T-helper 2 cell treated with Interferon-gamma antibody and Interleukin-4, amounts not matched to agents 5 μg/mL and 100 μg/mL, for 36 hours (primary cell): ENCODE measurements around the gene RABGAP1L.
"Not testable (repeated sequence)": the region's sequence is repeated elsewhere in the genome, so short reads cannot be mapped to it uniquely, and the experiment has no call there.

ENCODE experiments used
- DNase-seq: peaks from one replicate; pipeline ENCODE4 v3.0.0; 2021; ENCODE audit warnings: low spot score
- H3K27ac Mint-ChIP-seq: one replicate; pipeline ENCODE4 v1.8.0; 2021; ENCODE audit warnings: mild to moderate bottlenecking, mixed read lengths
- H3K27me3 Mint-ChIP-seq: one replicate; pipeline ENCODE4 v1.8.0; 2021; ENCODE audit warnings: low read depth, mixed read lengths
- H3K36me3 Mint-ChIP-seq: one replicate; pipeline ENCODE4 v1.8.0; 2021; ENCODE audit warnings: low read depth, mixed read lengths
- H3K4me1 Mint-ChIP-seq: one replicate; pipeline ENCODE4 v1.8.0; 2021; ENCODE audit warnings: low read depth, mixed read lengths
- H3K4me3 Mint-ChIP-seq: one replicate; pipeline ENCODE4 v1.8.0; 2022; ENCODE audit warnings: mild to moderate bottlenecking, moderate library complexity, mixed read lengths
- H3K9me3 Mint-ChIP-seq: one replicate; pipeline ENCODE4 v1.8.0; 2021; ENCODE audit warnings: mixed read lengths

The RABGAP1L gene

DNA sequence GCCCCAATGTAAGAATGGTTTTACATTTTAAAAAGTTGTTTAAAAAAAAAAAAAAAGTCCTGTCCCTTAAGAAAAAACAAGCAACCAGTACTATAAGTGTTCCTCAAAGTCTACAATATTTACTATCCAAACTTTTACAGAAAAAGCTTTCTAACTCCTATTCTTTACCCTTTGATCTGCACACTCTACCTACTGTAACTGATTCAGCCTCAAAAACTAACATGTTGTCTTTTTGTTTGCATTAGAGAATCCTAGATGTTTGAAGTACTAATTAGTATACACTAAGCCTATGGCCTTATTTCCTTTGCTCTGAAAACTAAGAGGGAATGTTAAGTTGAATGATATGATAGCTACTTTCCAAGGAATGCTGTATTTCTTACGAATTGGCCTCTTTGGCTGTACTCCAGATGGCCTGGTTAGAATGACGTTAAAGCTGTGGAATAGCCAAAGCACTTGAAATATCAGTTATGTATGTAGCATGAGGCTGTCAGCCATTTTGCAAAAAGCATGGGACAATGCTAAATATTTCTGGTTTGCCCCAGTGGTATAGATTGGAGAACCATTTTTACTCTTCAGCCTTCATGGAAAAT is 523.2 kb downstream of the RABGAP1L start:
- H3K9me3 Mint-ChIP-seq: no peaks in the 10 kb centered on the region
- DNase-seq: no peak
- no peak overlapping the region for H3K27ac Mint-ChIP-seq
- H3K4me3 Mint-ChIP-seq: no peak overlapping the region
- no peaks in the 10 kb centered on the region for H3K36me3 Mint-ChIP-seq
- no peaks in the 10 kb centered on the region for H3K27me3 Mint-ChIP-seq
- H3K4me1 Mint-ChIP-seq: no peaks in the 10 kb centered on the region

- no peaks in the 10 kb centered on the region for H3K27me3 Mint-ChIP-seq
Measured at GRCh38 chr1:174686213-174686612, 526.9 kb downstream of the RABGAP1L start.

DNA sequence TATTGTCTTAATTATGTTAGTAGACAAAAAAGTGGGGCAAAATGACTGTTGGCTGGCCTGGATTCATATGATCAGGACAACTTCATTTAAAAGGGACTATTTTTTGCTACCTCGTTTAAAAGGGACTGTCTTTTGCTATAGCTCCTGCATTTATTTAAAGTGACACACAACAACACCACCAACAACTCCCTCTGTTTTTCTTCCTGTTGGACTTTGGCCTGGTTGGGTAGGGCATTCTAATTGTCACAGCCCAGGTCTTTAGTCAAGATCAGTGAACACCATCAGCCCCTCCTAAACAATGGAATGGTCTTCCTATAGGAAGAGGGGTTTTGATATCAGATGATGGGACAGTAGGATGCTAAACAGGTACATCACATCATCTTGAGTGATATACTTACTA is 530.2 kb downstream of the RABGAP1L start:
- Mint-ChIP-seq H3K27me3 (no peaks in the 10 kb centered on the region), H3K36me3 (no peaks in the 10 kb centered on the region), H3K9me3 (no peaks in the 10 kb centered on the region), H3K27ac (no peak overlapping the region), H3K4me3 (no peak overlapping the region), H3K4me1 (no peaks in the 10 kb centered on the region)
- DNase-seq: no peak

More at GRCh38 chr1:174686213-174686612, 526.9 kb downstream of the RABGAP1L start:
- Mint-ChIP-seq H3K4me3 (no peak overlapping the region), H3K36me3 (no peaks in the 10 kb centered on the region), H3K9me3 (no peaks in the 10 kb centered on the region), H3K4me1 (no peaks in the 10 kb centered on the region), H3K27ac (no peak overlapping the region)
- no peak for DNase-seq

DNA sequence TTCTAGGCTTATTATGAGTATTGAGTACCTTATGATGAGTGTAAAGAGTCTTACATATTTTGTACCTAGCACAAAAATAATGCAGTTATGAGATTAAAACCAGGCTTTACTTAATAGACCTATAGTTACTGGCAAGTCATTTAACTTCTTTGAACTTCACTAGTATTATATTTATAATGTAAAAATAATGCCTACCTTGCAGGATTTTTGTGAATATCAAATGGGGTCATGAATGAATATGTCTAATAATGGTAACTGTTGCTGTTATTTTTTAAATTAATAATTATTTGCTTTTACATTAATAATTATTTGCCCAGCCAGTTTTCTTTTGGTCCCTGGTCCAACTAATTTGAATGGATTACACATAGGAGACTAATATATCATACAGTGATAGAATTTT is 530.9 kb downstream of the RABGAP1L start:
- Mint-ChIP-seq H3K9me3 (no peaks in the 10 kb centered on the region), H3K4me1 (no peaks in the 10 kb centered on the region), H3K4me3 (no peak overlapping the region), H3K36me3 (no peaks in the 10 kb centered on the region), H3K27me3 (no peaks in the 10 kb centered on the region), H3K27ac (no peak overlapping the region)
- no peak for DNase-seq

GRCh38 chr1:174692313-174692712 is 533.0 kb downstream of the RABGAP1L start:
- Mint-ChIP-seq H3K27ac (no peak overlapping the region), H3K9me3 (no peaks in the 10 kb centered on the region), H3K4me3 (no peak overlapping the region), H3K27me3 (no peaks in the 10 kb centered on the region), H3K4me1 (no peaks in the 10 kb centered on the region), H3K36me3 (no peaks in the 10 kb centered on the region)
- DNase-seq: no peak

GRCh38 chr1:174693085-174693484 is 533.8 kb downstream of the RABGAP1L start:
- Mint-ChIP-seq H3K27me3 (no peaks in the 10 kb centered on the region), H3K27ac (no peak overlapping the region), H3K4me3 (no peak overlapping the region), H3K4me1 (no peaks in the 10 kb centered on the region), H3K36me3 (no peaks in the 10 kb centered on the region), H3K9me3 (no peaks in the 10 kb centered on the region)
- no peak for DNase-seq

- H3K9me3 Mint-ChIP-seq, H3K27me3 Mint-ChIP-seq, DNase-seq, H3K4me3 Mint-ChIP-seq, H3K27ac Mint-ChIP-seq, H3K36me3 Mint-ChIP-seq, H3K4me1 Mint-ChIP-seq: not testable (repeated sequence)
Measured at GRCh38 chr1:174693539-174693938, 534.2 kb downstream of the RABGAP1L start.

DNA sequence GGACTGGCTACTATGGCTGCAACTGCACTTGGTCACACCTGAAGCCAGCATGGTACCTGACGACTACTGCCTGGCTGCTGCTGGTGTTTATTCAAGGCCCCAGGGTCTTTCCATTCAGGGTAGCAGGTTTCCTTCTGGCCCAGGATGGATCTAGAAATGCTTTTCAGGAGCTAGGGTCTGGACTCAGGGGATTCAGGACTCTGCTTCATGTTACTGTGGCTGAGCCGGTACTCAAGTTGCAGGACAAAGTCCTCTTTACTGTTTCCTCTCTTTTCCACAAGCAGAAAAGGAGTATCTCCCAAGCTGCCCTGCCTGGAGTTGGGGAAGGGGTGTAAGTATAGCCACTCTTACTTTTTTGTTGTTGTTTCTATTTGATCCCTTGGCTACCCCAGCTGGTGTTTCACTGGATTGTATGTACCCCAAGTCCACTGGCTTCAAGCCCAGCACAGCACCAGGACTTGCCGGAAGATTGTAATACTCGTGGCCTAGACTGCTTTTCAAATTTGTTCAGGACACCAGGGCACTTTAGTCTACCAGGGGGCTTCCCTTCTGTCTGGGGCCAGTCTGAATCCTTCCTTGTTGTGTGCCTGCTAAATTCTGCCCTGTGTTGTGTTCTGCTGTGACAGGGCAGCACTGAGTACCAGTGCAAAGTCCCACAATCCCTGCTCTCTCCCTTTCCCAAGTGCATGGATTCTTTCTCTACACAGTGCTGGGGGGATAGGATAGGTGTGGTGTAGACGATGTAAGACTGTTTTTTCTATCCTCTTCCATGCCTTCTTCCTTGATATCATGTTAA is 536.9 kb downstream of the RABGAP1L start:
- H3K36me3 Mint-ChIP-seq: no peaks in the 10 kb centered on the region
- DNase-seq: no peak
- no peaks in the 10 kb centered on the region for H3K27me3 Mint-ChIP-seq
- H3K9me3 Mint-ChIP-seq: no peaks in the 10 kb centered on the region
- H3K27ac Mint-ChIP-seq: no peak overlapping the region
- no peak overlapping the region for H3K4me3 Mint-ChIP-seq
- no peaks in the 10 kb centered on the region for H3K4me1 Mint-ChIP-seq

GRCh38 chr1:174700314-174700713 is 541.0 kb downstream of the RABGAP1L start:
- no peak for DNase-seq
- H3K27ac Mint-ChIP-seq: no peak overlapping the region
- no peaks in the 10 kb centered on the region for H3K4me1 Mint-ChIP-seq
- H3K36me3 Mint-ChIP-seq: no peaks in the 10 kb centered on the region
- no peaks in the 10 kb centered on the region for H3K9me3 Mint-ChIP-seq
- no peak overlapping the region for H3K4me3 Mint-ChIP-seq
- H3K27me3 Mint-ChIP-seq: no peaks in the 10 kb centered on the region

GRCh38 chr1:174700775-174701174 is 541.5 kb downstream of the RABGAP1L start:
- H3K4me1 Mint-ChIP-seq: no peaks in the 10 kb centered on the region
- no peaks in the 10 kb centered on the region for H3K9me3 Mint-ChIP-seq
- DNase-seq: no peak
- no peak overlapping the region for H3K27ac Mint-ChIP-seq
- no peaks in the 10 kb centered on the region for H3K27me3 Mint-ChIP-seq
- no peaks in the 10 kb centered on the region for H3K36me3 Mint-ChIP-seq
- H3K4me3 Mint-ChIP-seq: no peak overlapping the region

- no peak for DNase-seq
- Mint-ChIP-seq H3K27ac (no peak overlapping the region), H3K4me1 (no peaks in the 10 kb centered on the region), H3K36me3 (no peaks in the 10 kb centered on the region), H3K9me3 (no peaks in the 10 kb centered on the region), H3K4me3 (no peak overlapping the region), H3K27me3 (no peaks in the 10 kb centered on the region)
Measured at GRCh38 chr1:174701565-174701964, 542.2 kb downstream of the RABGAP1L start.

- no peaks in the 10 kb centered on the region for H3K9me3 Mint-ChIP-seq
- H3K36me3 Mint-ChIP-seq: no peaks in the 10 kb centered on the region
- no peak overlapping the region for H3K27ac Mint-ChIP-seq
- no peaks in the 10 kb centered on the region for H3K27me3 Mint-ChIP-seq
- no peaks in the 10 kb centered on the region for H3K4me1 Mint-ChIP-seq
- no peak overlapping the region for H3K4me3 Mint-ChIP-seq
- no peak for DNase-seq
Measured at GRCh38 chr1:174702011-174702410, 542.7 kb downstream of the RABGAP1L start.

GRCh38 chr1:174703309-174703708 is 544.0 kb downstream of the RABGAP1L start:
- no peak overlapping the region for H3K27ac Mint-ChIP-seq
- H3K36me3 Mint-ChIP-seq: no peaks in the 10 kb centered on the region
- no peaks in the 10 kb centered on the region for H3K9me3 Mint-ChIP-seq
- DNase-seq: no peak
- no peaks in the 10 kb centered on the region for H3K27me3 Mint-ChIP-seq
- H3K4me3 Mint-ChIP-seq: no peak overlapping the region
- H3K4me1 Mint-ChIP-seq: no peaks in the 10 kb centered on the region

DNA sequence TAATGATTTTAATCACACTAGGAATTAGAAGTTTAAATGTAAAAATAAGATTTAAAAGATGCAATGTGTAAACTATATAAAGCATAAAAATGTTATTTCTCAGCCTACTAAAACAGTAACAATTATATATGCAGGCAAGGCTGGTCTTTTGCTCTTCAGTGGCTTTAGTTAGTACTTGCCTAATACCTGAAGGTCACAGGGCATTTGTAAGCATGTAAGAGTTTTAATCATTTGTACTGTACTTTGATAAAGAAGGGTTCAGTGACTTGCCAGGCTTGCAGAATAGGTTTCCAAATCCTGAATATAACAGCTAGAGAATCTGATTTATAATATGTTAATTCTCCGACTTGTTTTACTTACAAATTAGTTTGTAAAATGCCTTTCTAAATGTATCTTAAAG is 545.0 kb downstream of the RABGAP1L start:
- H3K4me3 Mint-ChIP-seq: no peak overlapping the region
- no peaks in the 10 kb centered on the region for H3K36me3 Mint-ChIP-seq
- no peaks in the 10 kb centered on the region for H3K4me1 Mint-ChIP-seq
- no peaks in the 10 kb centered on the region for H3K9me3 Mint-ChIP-seq
- DNase-seq: no peak
- no peaks in the 10 kb centered on the region for H3K27me3 Mint-ChIP-seq
- H3K27ac Mint-ChIP-seq: no peak overlapping the region
